ENCODE data around the gene TMCO1.
"Not testable (repeated sequence)": the region's sequence is repeated elsewhere in the genome, so short reads cannot be mapped to it uniquely, and the experiment has no call there.

Gene TMCO1

GRCh38 chr1:165773324-165773965 is 4.8 kb upstream of the TMCO1 start:
- H3K27ac Mint-ChIP-seq (ENCODE audit: low read depth), result no peak overlapping the region
- DNase-seq (ENCODE audit: low spot score in 2 of 2) (no peak), ATAC-seq (replicated peaks; ENCODE audit: extremely low read depth, poor library complexity, severe bottlenecking) (no peak)

GRCh38 chr1:165772739-165773138 is 4.1 kb upstream of the TMCO1 start:
- Mint-ChIP-seq H3K27ac (ENCODE audit: low read depth) (no peak overlapping the region), H3K27me3 (no peaks in the 10 kb centered on the region), H3K36me3 (ENCODE audit: insufficient read depth) (peaks cover 25% of the 10 kb centered on the region), H3K4me3 (no peak overlapping the region), H3K9me3 (no peaks in the 10 kb centered on the region), H3K4me1 (peaks cover 13% of the 10 kb centered on the region)
- no peak for DNase-seq (ENCODE audit: low spot score in 2 of 2)
- ATAC-seq (replicated peaks; ENCODE audit: extremely low read depth, poor library complexity, severe bottlenecking), result no peak

More at GRCh38 chr1:165773324-165773965, 4.8 kb upstream of the TMCO1 start:
- Mint-ChIP-seq H3K9me3 (no peaks in the 10 kb centered on the region), H3K36me3 (ENCODE audit: insufficient read depth) (peaks cover 19% of the 10 kb centered on the region), H3K27me3 (no peaks in the 10 kb centered on the region), H3K4me3 (no peak overlapping the region), H3K4me1 (peaks cover 7% of the 10 kb centered on the region)

- no peak for DNase-seq (ENCODE audit: low spot score in 2 of 2)
- H3K9me3 Mint-ChIP-seq, result no peaks in the 10 kb centered on the region
- no peak for ATAC-seq (replicated peaks; ENCODE audit: extremely low read depth, poor library complexity, severe bottlenecking)
- H3K4me3 Mint-ChIP-seq, result no peak overlapping the region
- H3K36me3 Mint-ChIP-seq (ENCODE audit: insufficient read depth), result peaks cover 55% of the 10 kb centered on the region
- H3K4me1 Mint-ChIP-seq, result peaks cover 66% of the 10 kb centered on the region
- H3K27me3 Mint-ChIP-seq, result no peaks in the 10 kb centered on the region
- H3K27ac Mint-ChIP-seq (ENCODE audit: low read depth), result peak overlapping the region; percentile 13
Measured at GRCh38 chr1:165764277-165764676, 4.4 kb downstream of the TMCO1 start.

GRCh38 chr1:165763442-165763841 is 5.2 kb downstream of the TMCO1 start:
- no peak overlapping the region for H3K27ac Mint-ChIP-seq (ENCODE audit: low read depth)
- peaks cover 54% of the 10 kb centered on the region for H3K36me3 Mint-ChIP-seq (ENCODE audit: insufficient read depth)
- no peaks in the 10 kb centered on the region for H3K27me3 Mint-ChIP-seq
- peaks cover 66% of the 10 kb centered on the region for H3K4me1 Mint-ChIP-seq
- H3K4me3 Mint-ChIP-seq, result no peak overlapping the region
- H3K9me3 Mint-ChIP-seq, result no peaks in the 10 kb centered on the region
- DNase-seq (ENCODE audit: low spot score in 2 of 2), result no peak
- no peak for ATAC-seq (replicated peaks; ENCODE audit: extremely low read depth, poor library complexity, severe bottlenecking)

- Mint-ChIP-seq H3K36me3 (ENCODE audit: insufficient read depth) (peaks cover 55% of the 10 kb centered on the region), H3K27ac (ENCODE audit: low read depth) (no peak overlapping the region), H3K4me1 (peaks cover 64% of the 10 kb centered on the region), H3K4me3 (no peak overlapping the region), H3K9me3 (no peaks in the 10 kb centered on the region), H3K27me3 (no peaks in the 10 kb centered on the region)
- DNase-seq (ENCODE audit: low spot score in 2 of 2) (no peak), ATAC-seq (replicated peaks; ENCODE audit: extremely low read depth, poor library complexity, severe bottlenecking) (no peak)
Measured at GRCh38 chr1:165762725-165763124, 5.9 kb downstream of the TMCO1 start.

- no peak for ATAC-seq (replicated peaks; ENCODE audit: extremely low read depth, poor library complexity, severe bottlenecking)
- peaks cover 42% of the 10 kb centered on the region for H3K36me3 Mint-ChIP-seq (ENCODE audit: insufficient read depth)
- H3K9me3 Mint-ChIP-seq, result no peaks in the 10 kb centered on the region
- H3K4me3 Mint-ChIP-seq, result no peak overlapping the region
- H3K27ac Mint-ChIP-seq (ENCODE audit: low read depth), result no peak overlapping the region
- H3K27me3 Mint-ChIP-seq, result no peaks in the 10 kb centered on the region
- H3K4me1 Mint-ChIP-seq, result peaks cover 40% of the 10 kb centered on the region
- DNase-seq (ENCODE audit: low spot score in 2 of 2), result no peak
Measured at GRCh38 chr1:165759095-165759494, 9.6 kb downstream of the TMCO1 start.

GRCh38 chr1:165755393-165756010 is 13.2 kb downstream of the TMCO1 start:
- H3K4me1 Mint-ChIP-seq, result peaks cover 22% of the 10 kb centered on the region
- no peak overlapping the region for H3K27ac Mint-ChIP-seq (ENCODE audit: low read depth)
- no peaks in the 10 kb centered on the region for H3K9me3 Mint-ChIP-seq
- DNase-seq (ENCODE audit: low spot score in 2 of 2) (no peak), ATAC-seq (replicated peaks; ENCODE audit: extremely low read depth, poor library complexity, severe bottlenecking) (no peak)
- peaks cover 56% of the 10 kb centered on the region for H3K36me3 Mint-ChIP-seq (ENCODE audit: insufficient read depth)
- H3K27me3 Mint-ChIP-seq, result no peaks in the 10 kb centered on the region
- no peak overlapping the region for H3K4me3 Mint-ChIP-seq

GRCh38 chr1:165753934-165754333 is 14.7 kb downstream of the TMCO1 start:
- no peak for ATAC-seq (replicated peaks; ENCODE audit: extremely low read depth, poor library complexity, severe bottlenecking)
- peak overlapping the region; percentile 23 for H3K4me3 Mint-ChIP-seq
- no peaks in the 10 kb centered on the region for H3K9me3 Mint-ChIP-seq
- DNase-seq (ENCODE audit: low spot score in 2 of 2), result no peak
- peaks cover 11% of the 10 kb centered on the region for H3K4me1 Mint-ChIP-seq
- peak overlapping the region; percentile 51 for H3K27ac Mint-ChIP-seq (ENCODE audit: low read depth)
- peaks cover 48% of the 10 kb centered on the region for H3K36me3 Mint-ChIP-seq (ENCODE audit: insufficient read depth)
- H3K27me3 Mint-ChIP-seq, result no peaks in the 10 kb centered on the region

GRCh38 chr1:165748550-165748949 is 20.1 kb downstream of the TMCO1 start:
- H3K4me3 Mint-ChIP-seq, result no peak overlapping the region
- ATAC-seq (replicated peaks; ENCODE audit: extremely low read depth, poor library complexity, severe bottlenecking) (no peak), DNase-seq (ENCODE audit: low spot score in 2 of 2) (no peak)
- H3K36me3 Mint-ChIP-seq (ENCODE audit: insufficient read depth), result peaks cover 52% of the 10 kb centered on the region
- no peak overlapping the region for H3K27ac Mint-ChIP-seq (ENCODE audit: low read depth)
- H3K9me3 Mint-ChIP-seq, result no peaks in the 10 kb centered on the region
- H3K4me1 Mint-ChIP-seq, result peaks cover 12% of the 10 kb centered on the region
- no peaks in the 10 kb centered on the region for H3K27me3 Mint-ChIP-seq

- Mint-ChIP-seq H3K27ac (ENCODE audit: low read depth) (no peak overlapping the region), H3K4me1 (peaks cover 12% of the 10 kb centered on the region), H3K4me3 (no peak overlapping the region), H3K36me3 (ENCODE audit: insufficient read depth) (peaks cover 49% of the 10 kb centered on the region), H3K9me3 (no peaks in the 10 kb centered on the region), H3K27me3 (no peaks in the 10 kb centered on the region)
- DNase-seq (ENCODE audit: low spot score in 2 of 2), result no peak
- no peak for ATAC-seq (replicated peaks; ENCODE audit: extremely low read depth, poor library complexity, severe bottlenecking)
Measured at GRCh38 chr1:165747632-165748447, 20.8 kb downstream of the TMCO1 start.

- not testable (repeated sequence) for H3K27me3 Mint-ChIP-seq; ATAC-seq (replicated peaks; ENCODE audit: extremely low read depth, poor library complexity, severe bottlenecking); H3K27ac Mint-ChIP-seq (ENCODE audit: low read depth); H3K4me3 Mint-ChIP-seq; DNase-seq (ENCODE audit: low spot score in 2 of 2); H3K9me3 Mint-ChIP-seq
- peaks cover 17% of the 10 kb centered on the region for H3K4me1 Mint-ChIP-seq
- peaks cover 58% of the 10 kb centered on the region for H3K36me3 Mint-ChIP-seq (ENCODE audit: insufficient read depth)
Measured at GRCh38 chr1:165744913-165745312, 23.8 kb downstream of the TMCO1 start.

GRCh38 chr1:165742194-165742593 is 26.5 kb downstream of the TMCO1 start:
- peaks cover 22% of the 10 kb centered on the region for H3K4me1 Mint-ChIP-seq
- ATAC-seq (replicated peaks; ENCODE audit: extremely low read depth, poor library complexity, severe bottlenecking) (no peak), DNase-seq (ENCODE audit: low spot score in 2 of 2) (no peak)
- H3K36me3 Mint-ChIP-seq (ENCODE audit: insufficient read depth), result peaks cover 52% of the 10 kb centered on the region
- H3K9me3 Mint-ChIP-seq, result no peaks in the 10 kb centered on the region
- no peak overlapping the region for H3K4me3 Mint-ChIP-seq
- no peak overlapping the region for H3K27ac Mint-ChIP-seq (ENCODE audit: low read depth)
- no peaks in the 10 kb centered on the region for H3K27me3 Mint-ChIP-seq

- H3K36me3 Mint-ChIP-seq (ENCODE audit: insufficient read depth), result peaks cover 60% of the 10 kb centered on the region
- no peak overlapping the region for H3K4me3 Mint-ChIP-seq
- DNase-seq (ENCODE audit: low spot score in 2 of 2) (no peak), ATAC-seq (replicated peaks; ENCODE audit: extremely low read depth, poor library complexity, severe bottlenecking) (no peak)
- H3K27me3 Mint-ChIP-seq, result no peaks in the 10 kb centered on the region
- no peak overlapping the region for H3K27ac Mint-ChIP-seq (ENCODE audit: low read depth)
- H3K9me3 Mint-ChIP-seq, result no peaks in the 10 kb centered on the region
- H3K4me1 Mint-ChIP-seq, result peaks cover 28% of the 10 kb centered on the region
Measured at GRCh38 chr1:165738794-165739193, 29.9 kb downstream of the TMCO1 start.

Measured in central memory CD8-positive, alpha-beta T cell (primary cell).